COLO668 (cell line): ENCODE data around the gene TNFRSF1B.
A peak's percentile ranks its signal among the peaks of the same experiment; 100 is the strongest.

ENCODE experiments used
- DNase-seq: peaks from one replicate; lab custom pipeline; 2025; ENCODE audit not compliant: unreplicated experiment; lab: John Stamatoyannopoulos, UW

TNFRSF1B gene

DNA sequence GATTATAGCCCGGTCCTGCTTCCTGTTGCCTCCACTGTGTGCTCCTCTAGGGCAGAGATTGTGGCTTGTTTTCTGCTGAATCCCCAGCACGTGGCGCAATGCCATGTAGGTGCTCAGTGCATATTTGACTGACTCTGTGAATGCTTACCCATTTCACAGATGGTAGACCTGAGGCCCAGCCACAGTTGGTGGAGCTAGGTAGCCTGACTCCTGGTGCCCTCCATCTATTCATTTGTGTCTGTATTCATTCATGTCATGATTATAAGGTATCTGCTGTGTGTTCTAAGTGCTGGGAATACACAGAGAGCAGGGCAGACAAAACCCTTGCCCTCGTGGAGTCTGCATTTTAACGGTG lies 22.5 kb downstream of the TNFRSF1B start:
- DNase-seq: no peak

DNA sequence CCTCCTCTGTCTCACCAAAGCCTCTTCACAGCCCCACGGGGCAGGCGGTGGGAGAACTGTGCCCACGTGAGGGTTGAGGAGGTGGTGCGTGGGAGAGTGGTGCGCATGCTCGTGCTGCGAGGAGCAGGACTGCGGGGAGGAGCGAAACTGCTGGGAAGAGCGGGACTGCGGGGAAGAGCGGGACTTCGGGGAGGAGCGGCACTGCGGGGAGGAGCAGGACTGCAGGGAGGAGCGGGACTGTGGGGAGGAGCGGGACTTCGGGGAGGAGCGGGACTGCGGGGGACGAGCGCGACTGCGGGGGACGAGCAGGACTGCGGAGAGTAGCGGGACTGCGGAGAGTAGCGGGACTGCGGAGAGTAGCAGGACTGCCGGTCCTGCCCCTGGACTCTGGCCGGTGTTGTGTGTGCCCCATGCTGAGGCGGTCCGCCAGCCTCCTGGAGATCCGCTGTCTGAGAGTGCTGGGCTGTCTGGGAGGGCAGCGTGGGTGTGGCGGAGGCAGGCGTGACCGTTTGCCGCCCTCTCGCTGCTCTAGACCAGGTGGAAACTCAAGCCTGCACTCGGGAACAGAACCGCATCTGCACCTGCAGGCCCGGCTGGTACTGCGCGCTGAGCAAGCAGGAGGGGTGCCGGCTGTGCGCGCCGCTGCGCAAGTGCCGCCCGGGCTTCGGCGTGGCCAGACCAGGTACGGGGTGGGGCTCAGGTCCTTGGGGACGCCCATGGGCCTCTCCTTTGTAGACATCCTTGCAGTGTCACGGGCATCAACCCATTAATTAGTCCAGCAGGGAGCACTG lies 24.6 kb downstream of the TNFRSF1B start:
- peak; percentile 22 for DNase-seq

DNA sequence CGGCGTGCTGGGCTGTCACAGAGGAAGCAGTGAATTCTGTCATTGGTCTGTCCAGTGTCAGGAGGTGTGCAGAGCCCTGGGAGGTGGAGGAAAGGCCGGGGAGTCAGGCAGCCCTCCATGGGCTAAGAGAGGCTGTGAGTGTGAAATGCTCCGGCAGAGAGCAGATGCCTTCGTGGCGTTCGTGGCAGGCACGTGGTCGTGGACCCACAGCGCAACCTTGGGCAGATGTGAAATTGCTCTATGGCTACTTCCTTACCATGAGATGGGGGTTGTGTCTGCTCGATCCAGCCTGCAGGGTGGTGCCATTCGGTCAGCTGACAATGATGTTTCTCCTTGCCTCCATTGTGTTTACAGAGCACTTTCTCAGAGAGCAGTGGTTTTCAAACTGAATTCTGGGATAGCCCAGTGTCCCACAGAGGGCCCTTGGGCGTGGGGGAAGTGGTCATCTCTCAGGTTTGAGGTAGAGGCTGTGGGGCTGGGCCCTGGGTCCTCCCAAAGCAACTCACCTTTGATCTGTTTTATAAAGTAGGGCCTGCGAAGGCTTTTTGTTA lies 27.9 kb downstream of the TNFRSF1B start:
- no peak for DNase-seq

DNA sequence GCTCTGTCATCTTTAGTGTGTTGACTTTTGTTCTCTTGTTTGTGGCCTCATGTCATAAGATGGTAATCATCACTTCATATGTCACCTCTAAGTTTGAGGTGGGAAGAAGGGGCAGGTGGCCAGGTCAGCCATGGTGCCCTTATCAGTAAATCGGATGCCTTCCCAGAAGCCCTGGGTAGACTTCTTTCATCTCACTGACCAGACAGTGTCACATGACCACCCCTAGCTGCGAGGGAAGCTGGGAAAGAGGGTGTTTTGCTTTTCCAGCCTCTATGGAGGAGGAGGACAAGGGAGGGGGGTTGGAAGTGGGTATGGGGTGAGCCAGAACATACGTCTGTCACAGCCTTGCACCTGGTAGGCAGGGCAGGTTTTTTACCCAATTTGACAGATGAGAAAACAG lies 28.6 kb downstream of the TNFRSF1B start:
- DNase-seq: no peak

DNA sequence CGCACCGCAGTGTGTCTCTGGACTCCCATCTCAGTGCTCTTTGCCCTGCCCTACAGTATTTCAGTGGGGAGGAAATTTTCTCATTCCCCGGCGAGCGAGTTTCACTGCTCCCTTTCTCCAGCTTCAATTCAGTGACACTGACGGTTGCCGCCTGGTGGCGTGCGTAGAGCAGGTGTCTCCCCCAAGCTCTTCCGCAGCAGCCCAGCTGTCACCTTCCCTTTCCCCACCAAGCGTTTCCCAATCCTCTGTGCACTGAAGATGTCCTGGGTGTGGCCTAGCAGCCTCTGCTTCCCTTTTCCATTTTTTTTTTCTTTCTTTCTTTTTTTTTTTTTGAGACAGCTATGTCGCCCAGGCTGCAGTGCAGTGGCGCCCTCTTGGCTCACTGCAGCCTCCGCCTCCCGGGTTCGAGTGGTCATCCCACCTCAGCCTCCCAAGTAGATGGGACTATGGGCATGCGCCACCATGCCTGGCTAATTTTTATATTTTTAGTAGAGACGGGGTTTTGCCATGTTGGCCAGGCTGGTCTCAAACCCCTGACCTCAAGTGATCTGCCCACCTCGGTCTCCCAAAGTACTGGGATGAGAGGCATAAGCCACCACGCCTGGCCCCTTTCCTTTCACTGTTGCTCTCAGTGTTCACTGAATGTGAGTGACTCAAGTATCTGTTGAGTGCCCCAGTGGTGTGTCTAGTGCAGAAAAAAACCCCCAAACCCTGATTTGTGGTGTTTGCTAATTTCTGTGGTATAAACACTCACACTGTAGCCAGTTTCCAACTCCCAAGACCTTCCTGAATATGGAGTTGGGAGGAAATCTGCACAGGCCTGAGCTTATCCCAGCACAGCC lies 30.1 kb downstream of the TNFRSF1B start:
- peak; percentile 78 for DNase-seq

DNA sequence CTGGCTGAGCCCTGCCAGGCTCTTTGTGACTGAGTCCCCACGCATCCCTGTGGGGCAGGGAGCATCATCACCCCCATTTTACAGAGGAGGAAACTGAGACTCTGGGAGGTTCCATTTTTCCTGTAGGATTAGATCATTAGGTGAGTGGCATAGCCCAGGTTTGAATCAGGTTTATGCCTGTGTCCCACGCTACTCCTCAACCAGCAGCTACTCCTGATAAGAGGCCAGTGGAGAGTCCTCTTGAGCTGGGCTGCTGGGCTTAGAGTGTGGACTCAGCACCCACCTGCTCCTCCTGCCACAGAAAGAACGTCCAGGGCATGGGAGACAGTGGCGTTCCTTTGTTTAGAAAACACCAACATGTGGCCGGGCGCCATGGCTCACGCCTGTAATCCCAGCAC lies 30.7 kb downstream of the TNFRSF1B start:
- DNase-seq: no peak

DNA sequence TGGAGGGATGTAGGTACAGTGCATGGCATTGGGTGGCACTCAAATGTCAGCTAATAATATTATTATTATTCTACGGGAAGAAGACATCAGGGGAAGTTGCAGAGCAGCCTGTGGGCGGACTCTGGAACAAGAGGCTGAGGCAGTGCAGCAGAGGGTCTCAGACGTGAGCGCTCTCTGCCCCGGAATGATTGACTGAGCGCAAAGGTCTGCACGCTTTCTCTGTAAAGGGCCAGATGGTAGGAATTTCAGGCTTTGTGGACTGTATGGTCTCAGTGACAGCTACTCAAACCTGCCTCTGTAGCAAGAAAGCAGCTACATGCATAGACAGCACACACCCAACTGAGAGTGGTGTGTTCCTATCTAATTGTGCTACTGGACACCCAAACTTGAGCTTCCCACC lies 33.4 kb downstream of the TNFRSF1B start:
- no peak for DNase-seq

DNA sequence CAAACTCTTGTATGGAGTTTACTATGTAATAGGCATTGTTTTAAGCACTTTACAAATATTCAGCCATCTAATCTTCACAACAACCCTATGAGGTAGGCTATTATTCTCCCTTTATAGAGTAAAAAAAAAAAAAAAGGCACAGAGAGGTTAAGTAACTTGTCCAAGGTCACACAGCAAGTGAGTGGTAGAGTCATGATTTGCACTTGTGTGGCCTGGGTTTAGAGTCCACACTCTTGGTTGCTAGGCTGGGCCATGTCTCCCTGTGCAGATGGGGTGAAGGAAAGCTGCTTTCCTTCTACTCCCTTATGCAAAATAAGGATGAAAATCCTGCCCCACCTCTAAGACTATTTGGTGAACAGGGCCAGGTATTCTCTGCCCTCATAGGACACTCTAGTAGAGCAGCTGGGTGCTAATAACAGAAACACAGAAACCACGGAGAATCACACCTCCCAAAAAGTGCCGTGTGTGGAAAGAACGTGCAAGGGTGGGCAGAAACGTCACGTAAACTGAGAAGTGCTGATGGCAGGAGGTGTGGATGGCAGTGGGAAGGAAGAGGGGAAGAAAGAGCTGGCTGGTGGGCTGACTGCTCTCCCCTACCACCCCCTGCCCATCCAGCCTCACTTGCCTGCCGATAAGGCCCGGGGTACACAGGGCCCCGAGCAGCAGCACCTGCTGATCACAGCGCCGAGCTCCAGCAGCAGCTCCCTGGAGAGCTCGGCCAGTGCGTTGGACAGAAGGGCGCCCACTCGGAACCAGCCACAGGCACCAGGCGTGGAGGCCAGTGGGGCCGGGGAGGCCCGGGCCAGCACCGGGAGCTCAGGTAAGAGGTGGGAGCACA lies 34.8 kb downstream of the TNFRSF1B start:
- no peak for DNase-seq

DNA sequence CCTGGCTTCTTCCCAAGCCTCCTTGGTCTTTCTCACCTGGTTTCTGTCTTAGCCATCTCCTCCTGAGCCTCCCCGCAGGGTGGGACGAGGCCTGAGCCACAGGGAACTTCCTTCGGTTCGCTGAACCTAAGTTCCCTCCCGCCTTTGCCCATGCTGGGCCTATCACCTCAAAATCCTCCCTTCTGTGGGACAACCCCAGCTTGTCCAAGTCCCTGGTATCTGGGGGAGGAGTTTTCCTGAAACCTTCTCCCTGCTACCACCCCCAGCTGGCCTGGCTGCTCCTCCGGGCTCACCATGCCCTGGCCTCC lies 35.4 kb downstream of the TNFRSF1B start:
- no peak for DNase-seq

DNA sequence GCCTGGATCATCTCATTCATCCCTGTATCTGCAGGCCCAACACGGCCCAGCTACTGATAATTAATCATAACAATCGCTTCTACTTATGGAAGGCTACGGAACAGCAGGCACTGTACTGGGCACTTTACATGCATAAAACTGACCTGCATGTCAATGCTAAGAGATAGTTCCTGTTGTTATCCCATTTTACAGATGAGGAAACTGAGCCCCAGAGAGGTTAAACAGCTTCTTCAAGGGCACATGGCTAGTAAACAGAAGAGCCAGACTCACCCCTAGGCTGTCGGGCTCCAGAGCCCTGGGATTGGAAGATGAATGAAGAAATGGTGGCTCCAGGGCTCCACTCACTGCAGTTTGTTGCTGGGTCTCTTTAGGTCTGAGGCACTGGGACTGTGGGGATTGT lies 35.8 kb downstream of the TNFRSF1B start:
- DNase-seq: no peak

DNA sequence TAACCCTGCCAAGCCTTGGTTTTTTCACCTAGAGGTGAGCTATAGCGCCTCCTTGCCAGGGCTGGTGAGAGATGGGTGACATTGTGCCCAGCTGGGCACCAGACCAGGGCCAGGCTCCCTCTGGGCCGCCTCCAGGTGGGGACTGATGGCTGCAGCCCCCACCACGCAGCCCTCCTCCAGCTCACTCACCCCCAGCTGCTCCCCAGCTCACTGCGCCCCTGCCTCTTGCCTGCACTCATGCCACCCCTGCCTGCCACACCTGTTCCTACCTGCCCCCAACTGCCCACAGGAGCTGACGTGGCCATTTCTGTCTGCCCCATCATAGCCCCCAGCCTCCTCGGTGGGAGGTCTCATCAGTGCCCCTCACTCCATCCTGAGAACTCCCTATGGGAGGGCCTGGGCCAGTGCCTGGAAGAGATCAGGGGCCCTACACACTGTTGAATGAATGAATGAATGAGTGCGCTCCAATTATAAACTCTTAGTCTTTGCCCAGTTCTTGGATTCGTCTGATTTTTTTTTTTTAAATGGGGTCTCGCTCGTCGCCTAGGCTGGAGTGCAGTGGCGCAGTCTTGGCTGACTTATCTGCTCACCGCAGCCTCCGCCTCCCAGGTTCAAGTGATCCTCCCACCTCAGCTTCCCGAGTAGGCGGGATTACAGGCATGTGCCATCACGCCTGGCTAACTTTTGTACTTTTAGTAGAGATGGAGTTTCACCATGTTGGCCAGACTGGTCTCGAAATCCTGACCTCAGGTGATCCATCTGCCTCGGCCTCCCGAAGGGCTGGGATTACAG lies 36.6 kb downstream of the TNFRSF1B start:
- DNase-seq: no peak

DNA sequence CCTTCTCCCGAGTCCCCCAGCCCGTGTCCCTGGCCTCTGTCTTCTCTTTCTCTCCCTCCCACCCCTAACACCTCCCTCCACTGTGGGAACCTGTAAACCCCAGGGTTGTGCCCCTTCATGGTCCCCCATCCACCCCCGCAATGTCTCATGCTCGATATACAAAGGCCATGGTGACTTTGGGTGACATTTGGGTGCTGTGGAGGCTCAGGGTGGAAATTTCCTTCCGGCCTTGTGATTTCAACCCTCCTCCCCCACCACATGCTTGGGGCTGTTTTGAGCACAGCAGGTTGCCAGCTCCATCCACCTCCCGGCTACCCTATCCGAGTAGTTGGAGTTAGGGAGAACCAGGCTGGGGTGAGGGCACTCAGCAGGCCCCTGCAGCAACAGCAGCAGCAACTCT lies 37.3 kb downstream of the TNFRSF1B start:
- DNase-seq: no peak

DNA sequence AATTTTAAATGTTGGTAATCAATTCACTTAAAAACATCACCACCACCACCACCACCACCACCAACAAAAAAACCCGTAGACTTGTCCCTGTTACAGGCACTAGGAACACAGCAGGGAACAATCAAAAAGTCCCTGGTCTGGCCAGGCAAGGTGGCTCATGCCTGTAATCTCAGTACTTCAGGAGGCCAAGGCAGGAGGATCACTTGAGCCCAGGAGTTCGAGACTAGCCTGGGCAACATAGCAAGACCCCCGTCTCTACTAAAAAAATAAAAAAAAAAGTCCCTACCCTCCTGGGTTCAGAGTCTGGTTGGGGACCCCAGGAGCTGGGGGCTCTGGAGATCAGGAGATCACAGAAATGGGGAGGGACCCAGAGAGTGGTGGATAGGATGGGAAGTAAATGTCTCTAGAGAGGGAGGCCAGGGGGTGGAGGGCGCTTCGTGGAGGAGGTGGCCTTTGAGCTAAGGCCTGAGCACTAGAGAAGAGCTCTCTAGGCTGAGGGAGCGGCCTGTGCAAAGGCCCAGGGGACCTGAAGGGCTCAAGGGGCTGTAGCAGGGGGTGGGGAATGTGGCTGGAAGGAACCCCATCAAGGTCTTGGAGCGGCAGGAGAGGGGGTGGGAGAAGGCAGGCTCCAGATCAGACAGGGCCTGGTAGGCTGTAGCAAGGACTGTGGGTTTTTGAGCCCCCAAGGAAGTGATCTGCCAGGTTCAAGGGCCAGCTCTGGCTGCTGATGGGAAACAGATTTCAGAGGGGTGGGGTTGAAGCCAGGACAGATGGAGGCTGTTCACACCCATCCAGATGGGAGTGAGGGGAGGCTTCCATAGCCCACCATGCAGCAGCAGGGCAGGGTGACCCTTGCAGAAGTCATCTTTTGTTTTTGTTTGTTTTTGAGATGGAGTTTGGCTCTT lies 38.2 kb downstream of the TNFRSF1B start:
- no peak for DNase-seq

DNA sequence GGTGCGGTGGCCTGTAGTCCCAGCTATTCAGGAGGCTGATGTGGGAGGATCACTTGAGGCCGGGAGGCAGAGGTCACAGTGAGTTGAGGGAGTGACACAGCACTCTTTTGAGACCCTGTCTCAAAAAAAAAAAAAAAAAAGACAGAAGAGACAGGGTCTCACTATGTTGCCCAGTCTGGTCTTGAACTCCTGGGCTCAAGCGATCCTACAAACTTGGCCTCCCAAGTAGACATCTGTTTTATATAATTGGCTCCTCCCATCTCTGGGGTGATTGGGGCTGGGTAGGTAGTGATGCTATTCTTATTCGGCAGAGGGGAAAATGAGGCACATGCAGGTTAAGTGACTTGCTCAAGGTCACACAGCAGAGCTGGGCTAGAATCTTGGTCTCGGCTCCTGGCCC lies 39.4 kb downstream of the TNFRSF1B start:
- no peak for DNase-seq

DNA sequence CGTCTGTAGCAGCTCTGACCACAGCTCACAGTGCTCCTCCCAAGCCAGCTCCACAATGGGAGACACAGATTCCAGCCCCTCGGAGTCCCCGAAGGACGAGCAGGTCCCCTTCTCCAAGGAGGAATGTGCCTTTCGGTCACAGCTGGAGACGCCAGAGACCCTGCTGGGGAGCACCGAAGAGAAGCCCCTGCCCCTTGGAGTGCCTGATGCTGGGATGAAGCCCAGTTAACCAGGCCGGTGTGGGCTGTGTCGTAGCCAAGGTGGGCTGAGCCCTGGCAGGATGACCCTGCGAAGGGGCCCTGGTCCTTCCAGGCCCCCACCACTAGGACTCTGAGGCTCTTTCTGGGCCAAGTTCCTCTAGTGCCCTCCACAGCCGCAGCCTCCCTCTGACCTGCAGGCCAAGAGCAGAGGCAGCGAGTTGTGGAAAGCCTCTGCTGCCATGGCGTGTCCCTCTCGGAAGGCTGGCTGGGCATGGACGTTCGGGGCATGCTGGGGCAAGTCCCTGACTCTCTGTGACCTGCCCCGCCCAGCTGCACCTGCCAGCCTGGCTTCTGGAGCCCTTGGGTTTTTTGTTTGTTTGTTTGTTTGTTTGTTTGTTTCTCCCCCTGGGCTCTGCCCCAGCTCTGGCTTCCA lies 40.1 kb downstream of the TNFRSF1B start:
- peak; percentile 40 for DNase-seq

DNA sequence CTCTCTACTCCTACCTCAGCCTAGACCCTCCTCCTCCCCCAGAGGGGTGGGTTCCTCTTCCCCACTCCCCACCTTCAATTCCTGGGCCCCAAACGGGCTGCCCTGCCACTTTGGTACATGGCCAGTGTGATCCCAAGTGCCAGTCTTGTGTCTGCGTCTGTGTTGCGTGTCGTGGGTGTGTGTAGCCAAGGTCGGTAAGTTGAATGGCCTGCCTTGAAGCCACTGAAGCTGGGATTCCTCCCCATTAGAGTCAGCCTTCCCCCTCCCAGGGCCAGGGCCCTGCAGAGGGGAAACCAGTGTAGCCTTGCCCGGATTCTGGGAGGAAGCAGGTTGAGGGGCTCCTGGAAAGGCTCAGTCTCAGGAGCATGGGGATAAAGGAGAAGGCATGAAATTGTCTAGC lies 41.5 kb downstream of the TNFRSF1B start:
- DNase-seq: no peak

DNA sequence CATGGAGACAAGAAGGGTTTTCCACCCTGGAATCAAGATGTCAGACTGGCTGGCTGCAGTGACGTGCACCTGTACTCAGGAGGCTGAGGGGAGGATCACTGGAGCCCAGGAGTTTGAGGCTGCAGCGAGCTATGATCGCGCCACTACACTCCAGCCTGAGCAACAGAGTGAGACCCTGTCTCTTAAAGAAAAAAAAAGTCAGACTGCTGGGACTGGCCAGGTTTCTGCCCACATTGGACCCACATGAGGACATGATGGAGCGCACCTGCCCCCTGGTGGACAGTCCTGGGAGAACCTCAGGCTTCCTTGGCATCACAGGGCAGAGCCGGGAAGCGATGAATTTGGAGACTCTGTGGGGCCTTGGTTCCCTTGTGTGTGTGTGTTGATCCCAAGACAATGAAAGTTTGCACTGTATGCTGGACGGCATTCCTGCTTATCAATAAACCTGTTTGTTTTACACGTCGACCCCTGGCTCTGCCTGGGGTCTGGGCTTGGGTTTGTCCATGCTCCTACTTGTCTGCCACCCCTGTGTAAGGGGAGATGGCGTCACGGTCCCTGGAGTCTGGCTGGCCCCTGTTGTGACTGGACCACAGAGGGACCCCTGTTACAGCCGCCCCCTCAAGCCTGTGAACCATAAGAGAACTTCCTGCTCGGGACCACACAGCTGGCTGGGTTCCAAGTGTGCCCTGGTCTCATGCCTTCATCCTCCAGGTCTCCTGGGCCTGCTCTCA lies 42.1 kb downstream of the TNFRSF1B start:
- peak; percentile 88 for DNase-seq

DNA sequence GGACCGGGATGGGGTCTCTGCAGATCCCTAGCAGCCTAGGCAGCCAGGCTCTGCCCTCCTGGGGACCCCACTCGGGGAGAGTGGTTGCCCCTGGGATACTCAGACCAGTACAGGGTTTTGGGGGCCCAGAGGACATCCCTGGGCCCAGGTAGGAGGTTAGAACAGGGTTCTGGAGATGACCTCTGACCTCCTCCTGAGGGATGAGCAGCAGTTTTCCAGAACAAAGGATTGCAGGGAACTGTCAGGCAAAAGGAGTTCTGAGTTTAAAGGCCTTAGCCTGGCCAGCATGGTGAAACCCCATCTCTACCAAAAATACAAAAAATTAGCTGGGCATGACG lies 42.7 kb downstream of the TNFRSF1B start:
- DNase-seq: no peak
